ENCODE data around the gene PAIP2.

Gene PAIP2

DNA sequence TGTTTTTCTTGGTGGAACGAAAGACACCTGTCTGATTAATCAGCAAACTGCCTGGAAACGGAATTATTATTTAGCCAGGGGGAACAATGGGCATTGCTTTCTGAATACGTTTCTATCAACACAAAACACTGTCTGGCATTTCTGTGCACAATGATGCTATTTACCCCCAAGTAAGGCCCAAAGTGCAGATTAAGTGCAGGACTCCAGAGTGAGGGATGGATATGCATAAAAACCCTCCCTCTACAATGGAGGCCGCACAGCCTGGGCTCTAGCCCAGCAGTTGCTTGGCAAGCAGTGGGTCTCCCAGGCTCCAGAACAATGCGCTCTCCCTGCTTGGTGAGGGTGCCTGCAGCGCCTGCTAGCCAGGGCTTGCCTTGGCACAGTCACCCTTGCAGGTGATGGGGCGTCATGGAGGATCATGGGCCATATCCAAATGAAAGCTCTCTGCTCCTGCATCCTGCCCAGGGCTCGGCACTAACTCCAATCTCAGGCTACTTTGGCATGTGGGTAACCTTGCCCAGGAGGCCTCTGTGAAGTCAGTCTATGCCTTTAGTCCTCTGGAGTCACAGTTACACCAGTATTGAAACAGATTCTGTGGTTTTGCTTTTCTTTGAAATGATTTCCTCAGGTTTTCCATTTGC, 73.7 kb downstream of the PAIP2 start:
- Histone ChIP-seq H3K36me3 (ENCODE audit: control insufficient read depth in 5 of 5, insufficient read depth in 5 of 5, low read length in 5 of 5) (peaks cover 0 to 16% (median 8%) of the 10 kb centered on the region in 5 donors), H3K9me3 (ENCODE audit: control insufficient read depth in 5 of 5, low read length in 5 of 5) (no peaks in the 10 kb centered on the region), H3K27ac (ENCODE audit: low read depth, low read length) (peak overlapping the region; percentile 58), H3K4me1 (ENCODE audit: control insufficient read depth in 5 of 5, insufficient read depth in 5 of 5, low read length in 5 of 5) (peaks cover 0 to 65% (median 9%) of the 10 kb centered on the region in 5 donors), H3K4me3 (ENCODE audit: low read depth in 1 of 5, low read length in 5 of 5) (no peak overlapping the region), H3K27me3 (ENCODE audit: control insufficient read depth in 5 of 5, insufficient read depth in 4 of 5, low read length in 5 of 5) (no peaks in the 10 kb centered on the region), H3K9ac (ENCODE audit: low read length in 5 of 5) (peak overlapping the region in 1 of 5 donors; percentile 43)

DNA sequence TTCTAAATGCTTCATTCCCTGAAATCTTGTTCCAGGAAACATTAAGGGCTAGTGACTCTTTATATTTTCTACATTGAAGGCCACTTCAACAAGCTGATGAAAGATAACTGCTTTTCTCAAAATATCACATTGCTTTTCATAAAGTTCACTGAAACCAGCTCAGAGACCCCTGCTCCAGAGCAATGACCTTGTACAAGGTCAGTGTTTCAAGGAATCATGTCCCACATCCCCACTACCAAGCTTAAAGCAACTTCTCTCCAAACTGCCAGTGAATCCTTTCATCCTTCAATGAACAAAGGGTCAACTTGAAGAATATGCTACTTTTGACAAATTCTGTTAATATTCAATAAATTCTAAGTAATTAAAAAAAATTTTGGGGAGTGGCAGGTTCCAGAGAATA, 74.2 kb downstream of the PAIP2 start:
- H3K27ac ChIP-seq (ENCODE audit: low read depth, low read length): peak overlapping the region; percentile 58
- H3K9ac ChIP-seq (ENCODE audit: low read length in 5 of 5): no peak overlapping the region
- no peaks in the 10 kb centered on the region for H3K9me3 ChIP-seq (ENCODE audit: control insufficient read depth in 5 of 5, low read length in 5 of 5)
- peaks cover 0 to 16% (median 9%) of the 10 kb centered on the region in 5 donors for H3K36me3 ChIP-seq (ENCODE audit: control insufficient read depth in 5 of 5, insufficient read depth in 5 of 5, low read length in 5 of 5)
- H3K4me3 ChIP-seq (ENCODE audit: low read depth in 1 of 5, low read length in 5 of 5): no peak overlapping the region
- H3K27me3 ChIP-seq (ENCODE audit: control insufficient read depth in 5 of 5, insufficient read depth in 4 of 5, low read length in 5 of 5): no peaks in the 10 kb centered on the region
- peaks cover 0 to 65% (median 9%) of the 10 kb centered on the region in 5 donors for H3K4me1 ChIP-seq (ENCODE audit: control insufficient read depth in 5 of 5, insufficient read depth in 5 of 5, low read length in 5 of 5)

DNA sequence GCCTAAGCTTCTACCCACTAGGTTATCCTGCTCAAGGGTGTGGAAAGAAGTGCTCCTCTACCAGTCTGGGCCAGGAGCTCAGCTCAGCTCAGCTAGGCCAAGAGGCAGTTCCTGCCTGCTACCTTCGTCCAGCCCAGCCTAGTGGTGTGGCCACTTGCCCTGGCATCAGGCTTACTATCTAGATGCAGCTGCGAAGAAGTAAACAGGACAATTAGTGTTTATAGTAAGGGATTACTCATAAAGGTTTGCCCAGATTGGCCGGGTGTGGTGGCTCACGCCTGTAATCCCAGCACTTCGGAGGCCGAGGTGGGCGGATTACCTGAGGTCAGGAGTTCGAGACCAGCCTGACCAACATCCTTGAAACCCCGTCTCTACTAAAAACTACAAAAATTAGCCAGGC, 75.0 kb downstream of the PAIP2 start:
- no peak overlapping the region for H3K4me3 ChIP-seq (ENCODE audit: low read depth in 1 of 5, low read length in 5 of 5)
- H3K9ac ChIP-seq (ENCODE audit: low read length in 5 of 5): no peak overlapping the region
- peaks cover 0 to 16% (median 9%) of the 10 kb centered on the region in 5 donors for H3K36me3 ChIP-seq (ENCODE audit: control insufficient read depth in 5 of 5, insufficient read depth in 5 of 5, low read length in 5 of 5)
- no peaks in the 10 kb centered on the region for H3K9me3 ChIP-seq (ENCODE audit: control insufficient read depth in 5 of 5, low read length in 5 of 5)
- H3K27ac ChIP-seq (ENCODE audit: low read depth, low read length): no peak overlapping the region
- no peaks in the 10 kb centered on the region for H3K27me3 ChIP-seq (ENCODE audit: control insufficient read depth in 5 of 5, insufficient read depth in 4 of 5, low read length in 5 of 5)
- H3K4me1 ChIP-seq (ENCODE audit: control insufficient read depth in 5 of 5, insufficient read depth in 5 of 5, low read length in 5 of 5): peaks cover 0 to 60% (median 9%) of the 10 kb centered on the region in 5 donors

DNA sequence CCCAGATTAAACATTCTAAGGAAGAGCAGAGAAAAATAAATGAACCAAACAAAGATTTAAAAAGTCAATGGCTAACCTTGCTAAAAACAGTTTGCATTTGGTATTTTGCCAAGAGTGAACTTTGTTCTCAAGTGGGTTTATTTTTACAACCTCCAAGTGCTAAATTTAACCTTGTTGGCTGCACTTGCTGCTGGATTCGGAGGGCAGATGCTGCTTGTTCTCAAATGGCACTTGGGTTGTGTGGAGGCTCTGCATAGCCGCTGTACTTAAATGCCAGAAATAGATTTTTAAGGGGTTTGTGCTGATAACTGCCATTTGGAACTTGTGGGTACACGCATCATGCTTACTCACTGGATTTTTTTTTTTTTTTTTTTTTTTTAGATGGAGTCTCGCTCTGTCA, 75.6 kb downstream of the PAIP2 start:
- H3K9ac ChIP-seq (ENCODE audit: low read length in 5 of 5): no peak overlapping the region
- H3K27ac ChIP-seq (ENCODE audit: low read depth, low read length): no peak overlapping the region
- peaks cover 0 to 60% (median 9%) of the 10 kb centered on the region in 5 donors for H3K4me1 ChIP-seq (ENCODE audit: control insufficient read depth in 5 of 5, insufficient read depth in 5 of 5, low read length in 5 of 5)
- H3K4me3 ChIP-seq (ENCODE audit: low read depth in 1 of 5, low read length in 5 of 5): no peak overlapping the region
- peaks cover 0 to 16% (median 9%) of the 10 kb centered on the region in 5 donors for H3K36me3 ChIP-seq (ENCODE audit: control insufficient read depth in 5 of 5, insufficient read depth in 5 of 5, low read length in 5 of 5)
- H3K27me3 ChIP-seq (ENCODE audit: control insufficient read depth in 5 of 5, insufficient read depth in 4 of 5, low read length in 5 of 5): no peaks in the 10 kb centered on the region
- H3K9me3 ChIP-seq (ENCODE audit: control insufficient read depth in 5 of 5, low read length in 5 of 5): no peaks in the 10 kb centered on the region

DNA sequence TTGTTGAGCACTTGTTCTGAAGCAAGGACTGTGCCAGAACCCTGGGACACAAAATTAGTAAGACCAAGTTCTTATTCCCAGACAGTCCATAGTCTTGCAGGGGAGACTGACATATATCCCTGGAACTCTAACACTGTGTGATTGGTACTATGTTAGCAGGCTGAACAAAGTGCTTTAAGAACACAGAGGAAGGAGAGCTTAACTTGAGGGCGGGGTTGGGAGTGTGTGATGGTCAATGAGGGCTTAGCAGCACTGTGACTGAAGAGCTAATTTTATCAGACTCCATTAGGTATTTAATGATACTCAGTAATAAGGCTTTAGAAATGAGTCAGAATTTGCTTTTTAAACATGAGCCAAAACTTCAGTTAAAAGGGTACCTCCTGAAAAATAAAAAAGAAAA, 77.1 kb downstream of the PAIP2 start:
- Histone ChIP-seq H3K4me1 (ENCODE audit: control insufficient read depth in 5 of 5, insufficient read depth in 5 of 5, low read length in 5 of 5) (peaks cover 0 to 60% (median 9%) of the 10 kb centered on the region in 5 donors), H3K36me3 (ENCODE audit: control insufficient read depth in 5 of 5, insufficient read depth in 5 of 5, low read length in 5 of 5) (peaks cover 0 to 12% (median 4%) of the 10 kb centered on the region in 5 donors), H3K4me3 (ENCODE audit: low read depth in 1 of 5, low read length in 5 of 5) (no peak overlapping the region), H3K9ac (ENCODE audit: low read length in 5 of 5) (peak overlapping the region in 2 of 5 donors; percentile 15 to 26), H3K9me3 (ENCODE audit: control insufficient read depth in 5 of 5, low read length in 5 of 5) (no peaks in the 10 kb centered on the region), H3K27ac (ENCODE audit: low read depth, low read length) (peak overlapping the region; percentile 56), H3K27me3 (ENCODE audit: control insufficient read depth in 5 of 5, insufficient read depth in 4 of 5, low read length in 5 of 5) (no peaks in the 10 kb centered on the region)

Data from subcutaneous abdominal adipose tissue (tissue), 5 donors.